B cell (primary cell): ENCODE results near the gene PHACTR3.

ENCODE experiments used
- CTCF ChIP-seq: fragments of 200-600 bp; IDR thresholded peaks from one replicate; pipeline ENCODE4 v1.8.0; 2022; ENCODE audit warnings: antibody characterized with exemption, mild to moderate bottlenecking
- EZH2 ChIP-seq: IDR thresholded peaks from 2 replicates; pipeline ENCODE4 v1.6.1; 2012; ENCODE audit warnings: borderline replicate concordance, low read depth, mild to moderate bottlenecking, moderate library complexity, low read length; ENCODE audit not compliant: insufficient read depth, poor library complexity, severe bottlenecking

- TF ChIP-seq CTCF, result no peak
- no peak for TF ChIP-seq EZH2
These were observed 224.0 kb downstream of the PHACTR3 start for GRCh38 chr20:59828125-59829053.
